Measurements from ENCODE around the gene DNAJC1.

GRCh38 chr10:22005763-22006162, 2.2 kb upstream of the DNAJC1 start:
- TF ChIP-seq POLR2A (IDR thresholded peaks at IDR 0.05) (no peak), CTCF (IDR thresholded peaks at IDR 0.05) (no peak)
